Sigmoid colon (tissue), 3 donors: ENCODE data around the gene BPIFB2.

Experiments used
- POLR2A ChIP-seq, 2 donors: fragments of 450-650 bp; IDR thresholded peaks; one replicate each; pipeline ENCODE4 v1.6.1; 2016; ENCODE audit warnings: antibody characterized with exemption in 2 of 2, mild to moderate bottlenecking in 2 of 2, moderate library complexity in 2 of 2
- TF ChIP-seq, protein P1 (sequence below), 4 experiments: fragments of 450-650 bp in 3 of 4; fragments of 200-600 bp in 1 of 4; IDR thresholded peaks; one replicate each; pipeline ENCODE4 v1.5.1; 2016 to 2019; ENCODE audit warnings: antibody characterized with exemption in 4 of 4, mild to moderate bottlenecking in 3 of 4, moderate library complexity in 2 of 4

DNA sequence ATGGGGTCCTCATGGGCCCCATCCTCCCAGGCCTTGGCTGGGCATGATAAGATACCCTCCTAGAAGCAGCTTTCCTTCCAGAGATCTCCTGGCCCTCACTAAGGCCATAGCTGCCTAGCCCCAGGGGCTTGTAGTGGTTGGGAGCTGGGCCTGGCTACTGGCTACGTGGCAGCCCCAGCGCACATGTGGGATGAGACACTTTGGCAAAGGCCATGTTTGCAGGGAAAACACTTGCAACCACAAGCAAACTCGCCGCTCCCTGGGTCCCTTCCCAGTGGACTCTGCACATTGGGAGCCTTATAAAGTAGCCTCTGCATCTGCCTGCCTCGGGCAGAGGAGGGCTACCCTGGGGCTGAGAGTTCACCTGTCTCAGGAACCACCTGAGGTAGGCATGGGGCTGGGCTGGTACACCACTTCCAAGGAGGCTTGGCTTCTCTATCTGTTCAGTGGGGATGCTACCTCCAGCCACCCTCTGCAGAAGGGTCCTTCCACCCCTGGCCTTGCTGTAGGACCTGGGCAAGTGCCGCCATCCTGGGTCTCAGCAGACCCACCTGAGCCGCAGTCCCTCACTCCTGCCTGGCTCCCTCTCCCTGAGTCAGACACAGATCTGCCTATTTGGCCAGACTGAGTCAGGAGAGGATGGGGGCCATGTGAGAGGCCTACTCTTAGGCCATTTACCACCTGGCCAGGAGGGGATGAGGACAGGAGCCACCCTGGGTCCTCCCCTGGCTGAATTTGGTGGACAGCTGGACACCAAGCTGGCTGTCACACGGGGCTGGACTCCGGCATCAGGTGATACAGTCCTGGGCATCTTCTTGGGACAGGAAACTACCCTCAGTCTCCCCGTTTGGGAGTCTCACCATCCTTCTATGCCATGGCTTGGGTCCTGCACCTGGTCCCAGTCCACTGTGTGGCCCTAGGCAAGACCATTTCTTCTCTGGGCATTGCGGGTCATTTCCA is at the start of gene BPIFB2:
- TF ChIP-seq, protein P1, sequence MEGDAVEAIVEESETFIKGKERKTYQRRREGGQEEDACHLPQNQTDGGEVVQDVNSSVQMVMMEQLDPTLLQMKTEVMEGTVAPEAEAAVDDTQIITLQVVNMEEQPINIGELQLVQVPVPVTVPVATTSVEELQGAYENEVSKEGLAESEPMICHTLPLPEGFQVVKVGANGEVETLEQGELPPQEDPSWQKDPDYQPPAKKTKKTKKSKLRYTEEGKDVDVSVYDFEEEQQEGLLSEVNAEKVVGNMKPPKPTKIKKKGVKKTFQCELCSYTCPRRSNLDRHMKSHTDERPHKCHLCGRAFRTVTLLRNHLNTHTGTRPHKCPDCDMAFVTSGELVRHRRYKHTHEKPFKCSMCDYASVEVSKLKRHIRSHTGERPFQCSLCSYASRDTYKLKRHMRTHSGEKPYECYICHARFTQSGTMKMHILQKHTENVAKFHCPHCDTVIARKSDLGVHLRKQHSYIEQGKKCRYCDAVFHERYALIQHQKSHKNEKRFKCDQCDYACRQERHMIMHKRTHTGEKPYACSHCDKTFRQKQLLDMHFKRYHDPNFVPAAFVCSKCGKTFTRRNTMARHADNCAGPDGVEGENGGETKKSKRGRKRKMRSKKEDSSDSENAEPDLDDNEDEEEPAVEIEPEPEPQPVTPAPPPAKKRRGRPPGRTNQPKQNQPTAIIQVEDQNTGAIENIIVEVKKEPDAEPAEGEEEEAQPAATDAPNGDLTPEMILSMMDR (IDR thresholded peaks at IDR 0.05) = no peak
- TF ChIP-seq POLR2A (IDR thresholded peaks at IDR 0.05) = no peak
